Stimulated activated CD8-positive, alpha-beta memory T cell treated with anti-CD3 and anti-CD28 coated beads, Interleukin-15, amount 100 ng/mL, for 1 hour (primary cell): Measurements from ENCODE around the gene P4HA1.
"Not testable (repeated sequence)": the region's sequence is repeated elsewhere in the genome, so short reads cannot be mapped to it uniquely, and the experiment has no call there.

Experiments used
- DNase-seq: peaks from one replicate; pipeline ENCODE4 v3.0.0-alpha.2; 2020; ENCODE audit warnings: low read depth

P4HA1 gene

GRCh38 chr10:73042130-73042529, 54.5 kb downstream of the P4HA1 start:
- DNase-seq: no peak

- DNase-seq: no peak
Measured at GRCh38 chr10:73039635-73040034, 57.0 kb downstream of the P4HA1 start.

- not testable (repeated sequence) for DNase-seq
Measured at GRCh38 chr10:73036285-73036684, 60.4 kb downstream of the P4HA1 start.

GRCh38 chr10:73032536-73032935, 64.1 kb downstream of the P4HA1 start:
- DNase-seq: no peak

- not testable (repeated sequence) for DNase-seq
Measured at GRCh38 chr10:73026623-73027022, 70.0 kb downstream of the P4HA1 start.

GRCh38 chr10:73023455-73024070, 73.1 kb downstream of the P4HA1 start:
- DNase-seq: not testable (repeated sequence)

- DNase-seq: not testable (repeated sequence)
Measured at GRCh38 chr10:73022961-73023360, 73.7 kb downstream of the P4HA1 start.

GRCh38 chr10:73021538-73022164, 75.0 kb downstream of the P4HA1 start:
- not testable (repeated sequence) for DNase-seq

- DNase-seq: no peak
Measured at GRCh38 chr10:73021050-73021449, 75.6 kb downstream of the P4HA1 start.

- DNase-seq: no peak
Measured at GRCh38 chr10:73019100-73019499, 77.6 kb downstream of the P4HA1 start.

GRCh38 chr10:73018632-73019031, 78.0 kb downstream of the P4HA1 start:
- no peak for DNase-seq

GRCh38 chr10:73017955-73018480, 78.6 kb downstream of the P4HA1 start:
- no peak for DNase-seq

GRCh38 chr10:73015779-73016178, 80.9 kb downstream of the P4HA1 start:
- no peak for DNase-seq

- DNase-seq: no peak
Measured at GRCh38 chr10:73003822-73004221, 92.8 kb downstream of the P4HA1 start.

- DNase-seq: no peak
Measured at GRCh38 chr10:73000973-73001372, 95.7 kb downstream of the P4HA1 start.

GRCh38 chr10:72997099-72997498, 99.6 kb downstream of the P4HA1 start:
- DNase-seq: no peak

- not testable (repeated sequence) for DNase-seq
Measured at GRCh38 chr10:72995459-72995858, 101.2 kb downstream of the P4HA1 start.

GRCh38 chr10:72989771-72990170, 106.9 kb downstream of the P4HA1 start:
- DNase-seq: not testable (repeated sequence)

GRCh38 chr10:72984618-72985017, 112.0 kb downstream of the P4HA1 start:
- DNase-seq: not testable (repeated sequence)

GRCh38 chr10:72981882-72982529, 114.7 kb downstream of the P4HA1 start:
- DNase-seq: no peak

GRCh38 chr10:72981028-72981881, 115.4 kb downstream of the P4HA1 start:
- no peak for DNase-seq

GRCh38 chr10:72980348-72980747, 116.3 kb downstream of the P4HA1 start:
- no peak for DNase-seq
